Cardiac muscle cell (in vitro differentiated cells and primary cell): Measurements from ENCODE around the gene CD207. TPM values are rescaled to one million over a fixed set of nuclear protein-coding genes. Genes with fewer than 3 reads are reported as not detected.

Source experiments
- DNase-seq, 2 donors: peaks; one replicate each; pipeline versions ENCODE4 v3.0.0 to v3.0.0-alpha.2; 2010 to 2017; ENCODE audit warnings: low read depth in 1 of 2, low spot score in 1 of 2
- H3K27ac ChIP-seq: fragments of 200-600 bp; sonication (generic); 2 replicates; pipeline ENCODE4 v1.5.1; 2016
- H3K27me3 ChIP-seq: fragments of 200-600 bp; sonication (generic); 2 replicates; pipeline ENCODE4 v1.6.0; 2016; ENCODE audit warnings: control low read depth
- H3K36me3 ChIP-seq: fragments of 200-600 bp; sonication (generic); 2 replicates; pipeline ENCODE4 v1.5.1; 2016; ENCODE audit warnings: control low read depth
- H3K4me1 ChIP-seq: fragments of 200-600 bp; sonication (generic); 2 replicates; pipeline ENCODE4 v1.8.1; 2017; ENCODE audit warnings: low read depth, mild to moderate bottlenecking, mixed run types
- H3K4me3 ChIP-seq: fragments of 200-600 bp; sonication (generic); 2 replicates; pipeline ENCODE4 v1.5.1; 2016; ENCODE audit warnings: mild to moderate bottlenecking
- H3K9me3 ChIP-seq: fragments of 200-600 bp; sonication (generic); 2 replicates; pipeline ENCODE4 v1.5.1; 2017; ENCODE audit warnings: low read depth, mild to moderate bottlenecking, control low read depth
- polyA plus RNA-seq: library from polyadenylated mRNA; unstranded; fragments of >200 nt; fragmentation: Nextera tagmentation; extraction: Ambion mirVana; gene quantifications from 2 replicates; pipeline ENCODE4 v1.2.1, GENCODE V29; 2016
- total RNA-seq: library from RNA; depleted of rRNA; stranded (reverse); fragments of >200 nt; gene quantifications from 2 replicates; pipeline ENCODE4 v1.2.3, GENCODE V29; 2016
- TF ChIP-seq, protein P1 (sequence below): IDR thresholded peaks from 2 replicates; pipeline ENCODE4 v1.5.1; 2012; ENCODE audit warnings: low read depth, mild to moderate bottlenecking, low read length

Gene CD207
- total and polyA plus RNA-seq, 2 experiments from 2014 or later: not detected

DNA sequence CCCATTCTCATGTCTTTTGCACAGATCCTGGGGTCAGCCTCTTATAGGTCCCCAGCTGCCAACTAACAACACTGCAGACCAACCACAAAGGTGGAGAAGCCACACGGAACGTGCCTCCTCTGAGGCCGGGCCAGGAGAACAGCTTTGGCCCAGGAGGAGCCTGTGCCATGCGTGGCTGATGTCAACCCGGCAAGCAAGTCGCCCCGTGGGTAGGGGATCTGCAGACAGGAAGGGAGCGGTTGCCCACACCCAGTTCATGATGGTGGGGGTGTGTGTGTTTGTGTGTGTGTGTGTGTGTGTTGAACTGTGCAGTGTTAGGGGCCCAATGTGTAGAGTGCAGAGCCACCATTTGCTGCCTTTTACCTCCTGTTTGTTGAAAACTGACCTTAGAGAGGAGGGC, 12.8 kb downstream of the CD207 start:
- H3K27me3 ChIP-seq: no peaks in the 10 kb centered on the region
- DNase-seq: no peak
- TF ChIP-seq, protein P1, sequence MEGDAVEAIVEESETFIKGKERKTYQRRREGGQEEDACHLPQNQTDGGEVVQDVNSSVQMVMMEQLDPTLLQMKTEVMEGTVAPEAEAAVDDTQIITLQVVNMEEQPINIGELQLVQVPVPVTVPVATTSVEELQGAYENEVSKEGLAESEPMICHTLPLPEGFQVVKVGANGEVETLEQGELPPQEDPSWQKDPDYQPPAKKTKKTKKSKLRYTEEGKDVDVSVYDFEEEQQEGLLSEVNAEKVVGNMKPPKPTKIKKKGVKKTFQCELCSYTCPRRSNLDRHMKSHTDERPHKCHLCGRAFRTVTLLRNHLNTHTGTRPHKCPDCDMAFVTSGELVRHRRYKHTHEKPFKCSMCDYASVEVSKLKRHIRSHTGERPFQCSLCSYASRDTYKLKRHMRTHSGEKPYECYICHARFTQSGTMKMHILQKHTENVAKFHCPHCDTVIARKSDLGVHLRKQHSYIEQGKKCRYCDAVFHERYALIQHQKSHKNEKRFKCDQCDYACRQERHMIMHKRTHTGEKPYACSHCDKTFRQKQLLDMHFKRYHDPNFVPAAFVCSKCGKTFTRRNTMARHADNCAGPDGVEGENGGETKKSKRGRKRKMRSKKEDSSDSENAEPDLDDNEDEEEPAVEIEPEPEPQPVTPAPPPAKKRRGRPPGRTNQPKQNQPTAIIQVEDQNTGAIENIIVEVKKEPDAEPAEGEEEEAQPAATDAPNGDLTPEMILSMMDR: no peak
- no peaks in the 10 kb centered on the region for H3K9me3 ChIP-seq
- no peak overlapping the region for H3K27ac ChIP-seq
- H3K4me3 ChIP-seq: no peak overlapping the region
- no peaks in the 10 kb centered on the region for H3K36me3 ChIP-seq
- no peaks in the 10 kb centered on the region for H3K4me1 ChIP-seq

DNA sequence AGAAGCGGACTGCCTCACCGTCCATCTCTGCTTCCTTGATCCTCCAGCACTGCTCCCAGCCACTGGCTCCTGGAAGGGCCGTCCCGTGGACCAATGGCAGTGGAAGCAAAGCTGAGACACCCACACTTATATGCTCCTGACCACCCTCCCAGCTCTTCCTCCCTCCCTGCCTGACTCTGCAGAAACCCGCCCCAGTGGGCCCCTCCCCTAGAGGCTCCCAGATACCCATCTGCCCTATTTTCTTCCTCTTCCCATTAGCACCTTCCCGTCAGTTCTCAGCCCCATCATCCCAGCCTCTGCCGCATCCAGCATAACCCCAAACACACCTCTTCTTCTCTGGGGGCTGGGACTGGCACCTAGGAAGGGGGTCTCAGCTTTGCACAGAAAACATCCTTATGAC, 15.1 kb downstream of the CD207 start, which contains the start of gene CLEC4F:
CLEC4F (minus strand) TSS at position 101 of the 400 bp plus-strand sequence; CDS start at position 25, 76 bp downstream.
- Histone ChIP-seq H3K9me3 (no peaks in the 10 kb centered on the region), H3K27ac (no peak within 1 kb of the TSS), H3K36me3 (no peaks in the 10 kb centered on the region), H3K4me3 (no peak within 1 kb of the TSS), H3K27me3 (no peaks in the 10 kb centered on the region), H3K4me1 (no peaks in the 10 kb centered on the region)
- TF ChIP-seq, protein P1: no peak
- DNase-seq: no peak

DNA sequence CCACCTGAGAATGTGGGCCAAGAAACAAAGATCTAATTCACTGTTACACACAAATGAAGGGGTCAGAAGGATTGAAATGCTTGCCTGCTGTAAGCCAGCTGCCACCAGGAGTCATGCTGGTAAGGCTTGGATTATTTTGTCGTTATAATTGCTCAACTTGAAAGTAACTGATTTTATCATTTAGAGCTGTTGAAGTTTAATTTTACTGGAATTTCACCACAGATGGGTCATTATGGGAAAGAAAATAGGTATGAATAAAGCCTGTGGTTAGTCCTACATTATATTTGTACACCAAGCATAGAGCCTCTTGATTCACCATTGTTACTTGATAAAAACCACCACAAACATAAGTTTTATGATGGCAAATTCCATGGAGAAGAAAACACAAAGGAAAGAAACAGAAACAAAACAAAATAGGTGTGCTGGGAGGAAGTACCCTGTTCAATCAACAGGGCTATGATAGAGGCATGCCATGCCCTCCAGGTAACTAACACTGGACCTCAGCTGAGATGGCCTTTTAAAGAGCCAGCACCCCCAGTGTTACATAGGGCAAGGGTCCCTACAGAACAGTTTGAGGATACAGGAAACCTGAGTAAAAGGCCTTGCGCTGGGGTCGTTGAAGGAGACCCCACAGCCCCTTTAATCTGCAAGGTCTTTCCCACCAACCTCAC, 18.2 kb downstream of the CD207 start:
- H3K27me3 ChIP-seq: no peaks in the 10 kb centered on the region
- H3K4me1 ChIP-seq: no peaks in the 10 kb centered on the region
- no peak overlapping the region for H3K27ac ChIP-seq
- no peaks in the 10 kb centered on the region for H3K9me3 ChIP-seq
- no peak for DNase-seq
- H3K4me3 ChIP-seq: no peak overlapping the region
- H3K36me3 ChIP-seq: no peaks in the 10 kb centered on the region
- TF ChIP-seq, protein P1: no peak

DNA sequence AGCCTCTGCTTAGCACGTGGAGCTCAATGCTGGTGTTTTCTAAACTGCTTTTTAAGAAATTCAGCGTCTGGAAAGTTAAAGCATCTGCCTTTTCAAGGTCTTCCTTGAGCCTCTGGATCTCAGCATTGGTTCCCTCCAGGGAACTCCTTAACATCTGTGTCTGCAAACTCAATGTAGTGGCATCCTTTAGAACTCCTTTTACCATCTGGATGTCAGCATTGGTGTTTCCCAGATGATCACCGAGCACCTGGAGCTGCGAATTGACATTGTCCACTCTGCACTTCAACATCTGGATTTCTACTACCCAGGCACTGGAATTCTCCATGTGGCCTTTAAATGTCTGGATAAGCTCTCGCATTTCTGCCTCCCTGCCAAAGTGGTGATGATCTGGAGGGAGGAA, 18.9 kb downstream of the CD207 start:
- Histone ChIP-seq H3K36me3 (no peaks in the 10 kb centered on the region), H3K9me3 (no peaks in the 10 kb centered on the region), H3K4me1 (no peaks in the 10 kb centered on the region), H3K27me3 (no peaks in the 10 kb centered on the region), H3K27ac (no peak overlapping the region), H3K4me3 (no peak overlapping the region)
- TF ChIP-seq, protein P1: no peak
- no peak for DNase-seq

DNA sequence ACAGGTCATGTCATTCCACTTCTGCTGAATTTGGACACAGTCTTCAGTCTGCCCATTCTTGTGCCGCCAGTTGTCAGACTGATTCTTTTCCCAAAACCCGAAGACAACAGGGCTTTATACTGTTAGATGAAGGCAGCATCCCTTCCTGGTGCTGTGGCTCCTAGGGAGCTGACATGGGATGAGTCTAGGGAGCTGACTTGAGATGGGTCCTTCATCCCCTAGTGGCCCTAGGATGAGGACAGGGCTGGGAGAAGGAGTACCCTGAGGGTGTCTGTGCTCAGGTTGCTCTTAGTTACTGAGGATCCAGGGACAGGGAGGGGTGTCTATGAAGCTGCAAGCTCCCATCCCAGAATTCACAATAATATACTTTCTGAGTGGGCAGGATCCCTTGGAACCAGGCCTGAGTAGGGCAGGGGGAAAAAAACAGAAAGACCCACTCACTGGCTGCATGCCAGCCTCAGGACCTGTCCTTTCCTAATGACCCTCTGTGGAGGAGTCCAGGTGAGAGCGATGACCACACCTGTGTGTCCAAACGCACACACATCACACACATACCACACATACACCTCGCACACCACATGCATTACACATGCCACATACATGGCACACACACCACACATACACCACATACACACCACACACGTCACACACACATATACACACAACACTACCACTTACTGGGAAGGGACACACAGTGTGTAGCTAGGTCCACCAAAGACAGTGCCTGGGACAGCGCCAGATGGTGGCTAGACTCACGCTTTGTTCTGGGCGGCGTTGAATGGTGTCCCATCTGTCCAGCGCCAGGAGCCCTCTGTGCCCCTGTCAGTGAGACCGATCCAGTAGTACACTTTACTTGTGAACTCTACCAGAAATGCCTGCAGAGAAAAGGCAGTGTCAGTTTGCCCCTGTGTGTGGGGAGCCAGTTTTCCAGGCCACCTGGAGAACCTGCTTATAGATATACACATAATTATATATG, 26.3 kb downstream of the CD207 start:
- Histone ChIP-seq H3K36me3 (no peaks in the 10 kb centered on the region), H3K9me3 (no peaks in the 10 kb centered on the region), H3K27ac (no peak overlapping the region), H3K4me3 (no peak overlapping the region), H3K27me3 (no peaks in the 10 kb centered on the region), H3K4me1 (no peaks in the 10 kb centered on the region)
- no peak for DNase-seq
- TF ChIP-seq, protein P1: no peak
